Prostate gland (tissue), 2 donors: ENCODE measurements around the gene ZNF674.

Experiments
- POLR2A ChIP-seq: fragments of 450-650 bp; IDR thresholded peaks from one replicate; pipeline ENCODE4 v1.6.1; 2016; ENCODE audit warnings: antibody characterized with exemption, mild to moderate bottlenecking
- POLR2AphosphoS5 ChIP-seq: sonication (generic); formaldehyde crosslinking; IDR thresholded peaks from one replicate; pipeline ENCODE4 v1.6.1; 2017; ENCODE audit warnings: antibody characterized with exemption
- TF ChIP-seq, protein P1 (sequence below), 4 experiments: fragments of 200-600 bp in 2 of 4; fragments of 450-650 bp in 2 of 4; sonication (generic) in 2 of 4; IDR thresholded peaks; 1 replicate in 3 of 4; 2 replicates in 1 of 4; pipeline ENCODE4 v1.5.1; 2016 to 2019; ENCODE audit warnings: antibody characterized with exemption in 4 of 4, mild to moderate bottlenecking in 2 of 4, moderate library complexity in 2 of 4

DNA sequence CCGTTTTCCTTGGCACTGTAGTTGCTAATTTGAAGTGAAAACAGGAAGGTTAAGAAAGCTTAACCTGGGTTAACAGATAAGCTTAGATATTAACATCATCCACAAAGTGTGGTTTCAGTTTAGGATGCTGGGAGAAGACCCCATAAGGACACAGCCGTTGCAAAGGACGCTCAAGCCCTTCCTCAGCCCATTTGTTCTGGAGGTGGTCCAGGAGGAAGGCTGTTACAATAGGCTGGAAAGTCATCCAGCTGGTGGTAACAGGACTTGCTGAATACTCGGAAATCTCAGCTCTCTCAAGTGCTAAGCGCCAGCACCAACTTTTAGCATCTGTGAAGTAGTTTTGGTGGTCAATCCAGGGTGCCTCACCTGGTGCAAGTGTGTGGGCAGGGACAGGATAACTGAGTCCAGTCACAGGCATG is 42.5 kb upstream of the ZNF674 start:
- TF ChIP-seq, protein P1, sequence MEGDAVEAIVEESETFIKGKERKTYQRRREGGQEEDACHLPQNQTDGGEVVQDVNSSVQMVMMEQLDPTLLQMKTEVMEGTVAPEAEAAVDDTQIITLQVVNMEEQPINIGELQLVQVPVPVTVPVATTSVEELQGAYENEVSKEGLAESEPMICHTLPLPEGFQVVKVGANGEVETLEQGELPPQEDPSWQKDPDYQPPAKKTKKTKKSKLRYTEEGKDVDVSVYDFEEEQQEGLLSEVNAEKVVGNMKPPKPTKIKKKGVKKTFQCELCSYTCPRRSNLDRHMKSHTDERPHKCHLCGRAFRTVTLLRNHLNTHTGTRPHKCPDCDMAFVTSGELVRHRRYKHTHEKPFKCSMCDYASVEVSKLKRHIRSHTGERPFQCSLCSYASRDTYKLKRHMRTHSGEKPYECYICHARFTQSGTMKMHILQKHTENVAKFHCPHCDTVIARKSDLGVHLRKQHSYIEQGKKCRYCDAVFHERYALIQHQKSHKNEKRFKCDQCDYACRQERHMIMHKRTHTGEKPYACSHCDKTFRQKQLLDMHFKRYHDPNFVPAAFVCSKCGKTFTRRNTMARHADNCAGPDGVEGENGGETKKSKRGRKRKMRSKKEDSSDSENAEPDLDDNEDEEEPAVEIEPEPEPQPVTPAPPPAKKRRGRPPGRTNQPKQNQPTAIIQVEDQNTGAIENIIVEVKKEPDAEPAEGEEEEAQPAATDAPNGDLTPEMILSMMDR (IDR thresholded peaks at IDR 0.05): no peak
- TF ChIP-seq POLR2AphosphoS5 (no peak), POLR2A (no peak)
